Astrocyte (in vitro differentiated cells and primary cell): ENCODE measurements around the gene MADD. TPM values are rescaled to one million over a fixed set of nuclear protein-coding genes. Genes with fewer than 3 reads are reported as not detected.

ENCODE experiments used
- DNase-seq: peaks from one replicate; pipeline ENCODE4 v3.0.0-alpha.2; 2010; ENCODE audit warnings: low read depth
- FAIRE-seq: peaks from 2 replicates; lab custom pipeline; 2011; peaks lifted over from hg19 to GRCh38; lab: Jason Lieb, UNC
- H2AFZ ChIP-seq: 2 replicates; pipeline ENCODE4 v1.6.0; 2012; ENCODE audit warnings: low read depth, low read length, inconsistent platforms
- H3K27ac ChIP-seq: 2 replicates; pipeline ENCODE4 v1.5.1; 2011; ENCODE audit warnings: low read depth, low read length, inconsistent platforms
- H3K27me3 ChIP-seq: 2 replicates; pipeline ENCODE4 v1.6.0; 2011; ENCODE audit warnings: low read length, inconsistent platforms; ENCODE audit not compliant: insufficient read depth
- H3K36me3 ChIP-seq: 2 replicates; pipeline ENCODE4 v1.5.1; 2011; ENCODE audit warnings: low read length, inconsistent platforms; ENCODE audit not compliant: insufficient read depth
- H3K4me1 ChIP-seq: 2 replicates; pipeline ENCODE4 v1.5.1; 2011; ENCODE audit warnings: low read length, inconsistent platforms; ENCODE audit not compliant: insufficient read depth
- H3K4me2 ChIP-seq: 2 replicates; pipeline ENCODE4 v1.6.0; 2012; ENCODE audit warnings: low read length, inconsistent platforms
- H3K4me3 ChIP-seq: 2 replicates; pipeline ENCODE4 v1.5.1; 2011; ENCODE audit warnings: low read depth, mild to moderate bottlenecking, low read length, inconsistent platforms; ENCODE audit not compliant: insufficient read depth
- H3K79me2 ChIP-seq: 2 replicates; pipeline ENCODE4 v1.6.0; 2012; ENCODE audit warnings: mild to moderate bottlenecking, low read length, inconsistent platforms; ENCODE audit not compliant: insufficient read depth
- H3K9ac ChIP-seq: 2 replicates; pipeline ENCODE4 v1.6.0; 2012; ENCODE audit warnings: mild to moderate bottlenecking, low read length, inconsistent platforms
- H3K9me3 ChIP-seq: 2 replicates; pipeline ENCODE4 v1.5.1; 2012; ENCODE audit warnings: low read depth, mild to moderate bottlenecking, low read length, inconsistent platforms; ENCODE audit not compliant: insufficient read depth
- H4K20me1 ChIP-seq: 2 replicates; pipeline ENCODE4 v1.6.0; 2012; ENCODE audit warnings: low read length, inconsistent platforms; ENCODE audit not compliant: insufficient read depth
- H3K27ac Mint-ChIP-seq: one replicate; pipeline ENCODE4 v1.8.0; 2021; ENCODE audit warnings: mild to moderate bottlenecking, mixed read lengths; ENCODE audit not compliant: unreplicated experiment
- H3K27me3 Mint-ChIP-seq: one replicate; pipeline ENCODE4 v1.8.0; 2021; ENCODE audit warnings: low read depth, mixed read lengths; ENCODE audit not compliant: unreplicated experiment
- H3K36me3 Mint-ChIP-seq: one replicate; pipeline ENCODE4 v1.8.0; 2021; ENCODE audit warnings: low read depth, mixed read lengths; ENCODE audit not compliant: unreplicated experiment
- H3K4me1 Mint-ChIP-seq: one replicate; pipeline ENCODE4 v1.8.0; 2021; ENCODE audit warnings: low read depth, mixed read lengths; ENCODE audit not compliant: unreplicated experiment
- H3K4me3 Mint-ChIP-seq: one replicate; pipeline ENCODE4 v1.8.0; 2021; ENCODE audit warnings: mild to moderate bottlenecking, moderate library complexity, mixed read lengths; ENCODE audit not compliant: unreplicated experiment
- H3K9me3 Mint-ChIP-seq: one replicate; pipeline ENCODE4 v1.8.0; 2021; ENCODE audit warnings: mild to moderate bottlenecking, mixed read lengths; ENCODE audit not compliant: unreplicated experiment
- EZH2 ChIP-seq: IDR thresholded peaks from 2 replicates; pipeline ENCODE4 v1.6.1; 2012; ENCODE audit warnings: mild to moderate bottlenecking, low read length, inconsistent platforms; ENCODE audit not compliant: insufficient read depth
- total RNA-seq: library from RNA; stranded (reverse); gene quantifications from 2 replicates; pipeline ENCODE4 v1.2.1, GENCODE V29; 2021
- TF ChIP-seq, protein P1 (sequence below): IDR thresholded peaks from 2 replicates; pipeline ENCODE4 v1.5.1; 2011; ENCODE audit warnings: low read depth, mild to moderate bottlenecking, inconsistent platforms, low read length, moderate library complexity; ENCODE audit not compliant: insufficient read depth

MADD gene
- total RNA-seq, 1 donor from 2014 or later, result 22.9 TPM

DNA sequence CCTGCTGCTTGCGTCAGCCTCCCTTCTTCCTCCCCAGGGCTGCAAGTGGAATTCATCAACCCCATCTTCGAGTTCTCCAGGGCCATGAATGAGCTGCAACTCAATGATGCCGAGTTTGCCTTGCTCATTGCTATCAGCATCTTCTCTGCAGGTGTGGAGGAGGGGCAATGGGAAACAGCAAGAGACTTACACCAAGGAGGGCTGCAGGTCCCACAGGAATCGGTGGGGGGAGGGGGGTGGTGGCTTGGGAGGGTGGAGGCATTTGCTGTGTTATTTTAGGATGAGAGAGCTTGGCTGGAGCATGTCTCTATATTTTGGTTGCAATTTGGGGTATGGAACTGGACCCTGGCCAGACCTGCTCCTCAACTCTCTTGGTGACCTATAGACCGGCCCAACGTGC lies 2.1 kb upstream of the MADD start:
- no peak for FAIRE-seq
- peaks cover 25% of the 10 kb centered on the region for H3K79me2 ChIP-seq
- no peak overlapping the region for H3K4me2 ChIP-seq

DNA sequence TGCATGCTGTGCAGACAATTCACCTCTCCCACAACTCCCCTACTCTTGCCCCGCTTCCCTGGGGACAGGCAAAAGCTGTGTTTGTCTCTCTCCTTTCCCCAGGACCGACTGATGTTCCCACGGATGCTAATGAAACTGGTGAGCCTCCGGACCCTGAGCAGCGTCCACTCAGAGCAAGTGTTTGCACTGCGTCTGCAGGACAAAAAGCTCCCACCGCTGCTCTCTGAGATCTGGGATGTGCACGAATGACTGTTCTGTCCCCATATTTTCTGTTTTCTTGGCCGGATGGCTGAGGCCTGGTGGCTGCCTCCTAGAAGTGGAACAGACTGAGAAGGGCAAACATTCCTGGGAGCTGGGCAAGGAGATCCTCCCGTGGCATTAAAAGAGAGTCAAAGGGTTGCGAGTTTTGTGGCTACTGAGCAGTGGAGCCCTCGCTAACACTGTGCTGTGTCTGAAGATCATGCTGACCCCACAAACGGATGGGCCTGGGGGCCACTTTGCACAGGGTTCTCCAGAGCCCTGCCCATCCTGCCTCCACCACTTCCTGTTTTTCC lies 1.4 kb upstream of the MADD start:
- Histone ChIP-seq H3K4me3 (peak overlapping the region; percentile 63), H3K4me1 (peaks cover 36% of the 10 kb centered on the region), H3K36me3 (no peaks in the 10 kb centered on the region), H3K4me2 (peak overlapping the region; percentile 94), H3K79me2 (peaks cover 29% of the 10 kb centered on the region), H2AFZ (peak overlapping the region; percentile 59), H4K20me1 (peaks cover 29% of the 10 kb centered on the region), H3K27me3 (no peaks in the 10 kb centered on the region), H3K9ac (peak overlapping the region; percentile 87), H3K27ac (peak overlapping the region; percentile 76), H3K9me3 (no peaks in the 10 kb centered on the region)
- DNase-seq, result no peak
- no peak for TF ChIP-seq EZH2
- TF ChIP-seq, protein P1, sequence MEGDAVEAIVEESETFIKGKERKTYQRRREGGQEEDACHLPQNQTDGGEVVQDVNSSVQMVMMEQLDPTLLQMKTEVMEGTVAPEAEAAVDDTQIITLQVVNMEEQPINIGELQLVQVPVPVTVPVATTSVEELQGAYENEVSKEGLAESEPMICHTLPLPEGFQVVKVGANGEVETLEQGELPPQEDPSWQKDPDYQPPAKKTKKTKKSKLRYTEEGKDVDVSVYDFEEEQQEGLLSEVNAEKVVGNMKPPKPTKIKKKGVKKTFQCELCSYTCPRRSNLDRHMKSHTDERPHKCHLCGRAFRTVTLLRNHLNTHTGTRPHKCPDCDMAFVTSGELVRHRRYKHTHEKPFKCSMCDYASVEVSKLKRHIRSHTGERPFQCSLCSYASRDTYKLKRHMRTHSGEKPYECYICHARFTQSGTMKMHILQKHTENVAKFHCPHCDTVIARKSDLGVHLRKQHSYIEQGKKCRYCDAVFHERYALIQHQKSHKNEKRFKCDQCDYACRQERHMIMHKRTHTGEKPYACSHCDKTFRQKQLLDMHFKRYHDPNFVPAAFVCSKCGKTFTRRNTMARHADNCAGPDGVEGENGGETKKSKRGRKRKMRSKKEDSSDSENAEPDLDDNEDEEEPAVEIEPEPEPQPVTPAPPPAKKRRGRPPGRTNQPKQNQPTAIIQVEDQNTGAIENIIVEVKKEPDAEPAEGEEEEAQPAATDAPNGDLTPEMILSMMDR, result no peak
- H3K4me3 Mint-ChIP-seq, result peak overlapping the region; percentile 86
- H3K4me1 Mint-ChIP-seq, result peaks cover 27% of the 10 kb centered on the region
- H3K36me3 Mint-ChIP-seq, result peaks cover 2% of the 10 kb centered on the region
- peak overlapping the region; percentile 97 for H3K27ac Mint-ChIP-seq
- H3K9me3 Mint-ChIP-seq, result no peaks in the 10 kb centered on the region
- no peak for FAIRE-seq
- no peaks in the 10 kb centered on the region for H3K27me3 Mint-ChIP-seq

More for the DNA sequence above, 2.1 kb upstream of the MADD start:
- Mint-ChIP-seq H3K27me3 (no peaks in the 10 kb centered on the region), H3K27ac (peak overlapping the region; percentile 97), H3K9me3 (no peaks in the 10 kb centered on the region), H3K4me1 (peaks cover 27% of the 10 kb centered on the region), H3K36me3 (peaks cover 2% of the 10 kb centered on the region), H3K4me3 (peak overlapping the region; percentile 27)
- Histone ChIP-seq H2AFZ (no peak overlapping the region), H3K27ac (no peak overlapping the region), H3K9ac (no peak overlapping the region), H3K27me3 (no peaks in the 10 kb centered on the region), H4K20me1 (peaks cover 24% of the 10 kb centered on the region), H3K4me3 (no peak overlapping the region), H3K36me3 (no peaks in the 10 kb centered on the region), H3K4me1 (peaks cover 36% of the 10 kb centered on the region), H3K9me3 (no peaks in the 10 kb centered on the region)
- DNase-seq, result no peak
- TF ChIP-seq EZH2, result no peak
- TF ChIP-seq, protein P1, result no peak
